PFSK-1 (cell line): ENCODE measurements around the gene FAM98B.

Experiments used
- FOXP2 ChIP-seq: optimal IDR thresholded peaks from 2 replicates; pipeline ENCODE3; 2011; ENCODE audit warnings: borderline replicate concordance, control low read depth, inconsistent platforms; ENCODE audit not compliant: insufficient read depth; ENCODE audit errors: extremely low read length, extremely low read depth
- POLR2AphosphoS5 ChIP-seq: IDR thresholded peaks from 2 replicates; pipeline ENCODE4 v1.6.1; 2012; ENCODE audit warnings: low read depth, mild to moderate bottlenecking, control low read depth, low read length, moderate library complexity
- REST ChIP-seq, 2 experiments: IDR thresholded peaks; 2 replicates each; pipeline versions ENCODE4 v1.6.1 to v1.8.0; 2011 to 2012; ENCODE audit warnings: low read depth in 2 of 2, low read length in 2 of 2, control low read depth in 1 of 2, inconsistent platforms in 1 of 2, mild to moderate bottlenecking in 1 of 2, moderate library complexity in 1 of 2; ENCODE audit not compliant: insufficient read depth in 1 of 2
- SIN3A ChIP-seq: IDR thresholded peaks from 2 replicates; pipeline ENCODE4 v1.6.1; 2012; ENCODE audit warnings: mild to moderate bottlenecking, low read length, moderate library complexity, borderline replicate concordance; ENCODE audit not compliant: insufficient read depth
- TAF1 ChIP-seq: IDR thresholded peaks from 2 replicates; pipeline ENCODE4 v1.6.1; 2012; ENCODE audit warnings: low read length, control low read depth, borderline replicate concordance; ENCODE audit not compliant: insufficient read depth

Gene FAM98B

GRCh38 chr15:38518084-38518483 is 64.2 kb downstream of the FAM98B start:
- no peak for TF ChIP-seq REST (IDR thresholded peaks at IDR 0.05; ENCODE audit: insufficient read depth in 1 of 2, low read depth in 2 of 2, low read length in 2 of 2)
- no peak for TF ChIP-seq POLR2AphosphoS5
- TF ChIP-seq SIN3A: no peak
- no peak for TF ChIP-seq TAF1
- TF ChIP-seq FOXP2: no peak

GRCh38 chr15:38520035-38520434 is 66.1 kb downstream of the FAM98B start:
- TF ChIP-seq POLR2AphosphoS5: no peak
- no peak for TF ChIP-seq SIN3A
- no peak for TF ChIP-seq FOXP2
- no peak for TF ChIP-seq REST (IDR thresholded peaks at IDR 0.05; ENCODE audit: insufficient read depth in 1 of 2, low read depth in 2 of 2, low read length in 2 of 2)
- no peak for TF ChIP-seq TAF1

- TF ChIP-seq POLR2AphosphoS5 (no peak), TAF1 (no peak), FOXP2 (no peak), REST (IDR thresholded peaks at IDR 0.05; ENCODE audit: insufficient read depth in 1 of 2, low read depth in 2 of 2, low read length in 2 of 2) (no peak), SIN3A (no peak)
Observed at GRCh38 chr15:38521316-38521715, 67.4 kb downstream of the FAM98B start.

GRCh38 chr15:38522922-38523321 is 69.0 kb downstream of the FAM98B start:
- TF ChIP-seq SIN3A (no peak), REST (IDR thresholded peaks at IDR 0.05; ENCODE audit: insufficient read depth in 1 of 2, low read depth in 2 of 2, low read length in 2 of 2) (no peak), TAF1 (no peak)

GRCh38 chr15:38524156-38524555 is 70.2 kb downstream of the FAM98B start:
- no peak for TF ChIP-seq POLR2AphosphoS5
- no peak for TF ChIP-seq SIN3A
- TF ChIP-seq REST (IDR thresholded peaks at IDR 0.05; ENCODE audit: insufficient read depth in 1 of 2, low read depth in 2 of 2, low read length in 2 of 2): no peak
- no peak for TF ChIP-seq FOXP2
- TF ChIP-seq TAF1: no peak
